BJ (cell line): ENCODE measurements around the gene RAD51B. TPM values are rescaled to one million over a fixed set of nuclear protein-coding genes. Genes with fewer than 3 reads are reported as not detected.

Experiments
- CTCF ChIA-PET: fragments of 350-600 bp; formaldehyde crosslinking; extraction: SDS; loops from one replicate; lab custom pipeline; 2021; ENCODE audit warnings: antibody characterized with exemption, inconsistent platforms; lab: Yijun Ruan, JAX
- POLR2A ChIA-PET: fragments of 300-600 bp; sonication (Branson Sonifier 250); formaldehyde crosslinking; extraction: SDS; loops from one replicate; lab custom pipeline; 2021; ENCODE audit warnings: antibody characterized with exemption; lab: Charles Lee
- DNase-seq: peaks from one replicate; pipeline ENCODE4 v3.0.0-alpha.2; 2011; ENCODE audit warnings: low read depth
- H3K27me3 ChIP-seq: 2 replicates; pipeline ENCODE4 v1.6.0; 2011; ENCODE audit warnings: low read length; ENCODE audit not compliant: control insufficient read depth, insufficient read depth
- H3K36me3 ChIP-seq: 2 replicates; pipeline ENCODE4 v1.5.1; 2011; ENCODE audit warnings: low read length; ENCODE audit not compliant: control insufficient read depth, insufficient read depth
- H3K4me3 ChIP-seq: 2 replicates; pipeline ENCODE4 v1.5.1; 2011; ENCODE audit warnings: low read depth, mild to moderate bottlenecking, control low read depth, low read length
- polyA plus RNA-seq: library from polyadenylated mRNA; depleted of rRNA; stranded (reverse); fragments of >200 nt; gene quantifications from 2 replicates; pipeline ENCODE4 v1.2.3, GENCODE V29; 2011
- TF ChIP-seq, protein P1 (sequence below): IDR thresholded peaks from 2 replicates; pipeline ENCODE4 v1.5.1; 2011; ENCODE audit warnings: low read depth, mild to moderate bottlenecking, control low read depth, inconsistent platforms, low read length, moderate library complexity; ENCODE audit not compliant: insufficient read depth

The RAD51B gene
- polyA plus RNA-seq, 1 experiment: 5.6 TPM

DNA sequence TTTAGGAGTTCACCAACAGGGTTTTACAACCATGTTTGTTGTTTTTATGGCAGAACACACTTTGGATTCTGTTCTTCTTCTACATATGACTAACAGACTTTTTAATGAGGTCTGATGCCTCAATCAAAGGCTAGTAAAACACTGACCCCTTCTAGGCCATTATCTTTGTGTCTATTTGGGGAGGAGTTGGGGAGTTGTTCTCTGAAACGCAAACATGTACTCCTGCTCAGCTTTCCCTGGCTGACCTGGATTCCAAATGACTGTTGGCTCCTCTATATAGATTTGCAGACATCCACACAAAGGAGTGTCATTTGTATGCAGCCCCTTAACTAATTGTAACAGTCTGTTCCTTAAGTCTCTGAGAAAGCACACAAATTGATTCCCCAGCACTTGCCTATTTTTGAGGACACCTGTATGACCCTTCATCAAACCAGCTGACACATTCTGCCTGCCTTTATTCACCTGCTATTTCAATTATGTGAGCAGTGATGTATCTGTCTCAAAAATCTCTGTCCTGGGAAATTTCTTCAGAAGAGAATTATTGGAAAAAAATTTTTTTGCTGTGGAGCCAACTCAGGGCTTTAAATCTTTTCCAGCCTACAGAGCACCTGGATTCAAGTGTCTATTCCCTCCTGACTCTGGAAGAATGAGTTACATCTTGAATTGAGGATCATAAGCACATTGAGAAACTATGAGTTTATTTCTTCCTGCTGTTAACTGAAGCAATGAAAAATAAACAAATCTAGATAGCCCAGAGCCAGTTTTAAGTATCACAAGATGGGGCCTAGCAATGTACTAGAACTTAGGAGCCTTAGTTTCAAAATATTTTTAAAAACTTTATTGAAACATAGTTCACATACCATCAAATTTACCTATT, 417.2 kb downstream of the RAD51B start:
- no peak for DNase-seq
- TF ChIP-seq, protein P1, sequence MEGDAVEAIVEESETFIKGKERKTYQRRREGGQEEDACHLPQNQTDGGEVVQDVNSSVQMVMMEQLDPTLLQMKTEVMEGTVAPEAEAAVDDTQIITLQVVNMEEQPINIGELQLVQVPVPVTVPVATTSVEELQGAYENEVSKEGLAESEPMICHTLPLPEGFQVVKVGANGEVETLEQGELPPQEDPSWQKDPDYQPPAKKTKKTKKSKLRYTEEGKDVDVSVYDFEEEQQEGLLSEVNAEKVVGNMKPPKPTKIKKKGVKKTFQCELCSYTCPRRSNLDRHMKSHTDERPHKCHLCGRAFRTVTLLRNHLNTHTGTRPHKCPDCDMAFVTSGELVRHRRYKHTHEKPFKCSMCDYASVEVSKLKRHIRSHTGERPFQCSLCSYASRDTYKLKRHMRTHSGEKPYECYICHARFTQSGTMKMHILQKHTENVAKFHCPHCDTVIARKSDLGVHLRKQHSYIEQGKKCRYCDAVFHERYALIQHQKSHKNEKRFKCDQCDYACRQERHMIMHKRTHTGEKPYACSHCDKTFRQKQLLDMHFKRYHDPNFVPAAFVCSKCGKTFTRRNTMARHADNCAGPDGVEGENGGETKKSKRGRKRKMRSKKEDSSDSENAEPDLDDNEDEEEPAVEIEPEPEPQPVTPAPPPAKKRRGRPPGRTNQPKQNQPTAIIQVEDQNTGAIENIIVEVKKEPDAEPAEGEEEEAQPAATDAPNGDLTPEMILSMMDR: no peak
- Histone ChIP-seq H3K4me3 (no peak overlapping the region), H3K27me3 (no peaks in the 10 kb centered on the region), H3K36me3 (no peaks in the 10 kb centered on the region)
- ChIA-PET POLR2A (no interaction called here), CTCF (interaction anchor here (0.5 to 1.1 kb wide), 2 partner anchors 11 to 14 kb away, joined by 3 read pairs; no protein-coding TSS in a partner anchor)

DNA sequence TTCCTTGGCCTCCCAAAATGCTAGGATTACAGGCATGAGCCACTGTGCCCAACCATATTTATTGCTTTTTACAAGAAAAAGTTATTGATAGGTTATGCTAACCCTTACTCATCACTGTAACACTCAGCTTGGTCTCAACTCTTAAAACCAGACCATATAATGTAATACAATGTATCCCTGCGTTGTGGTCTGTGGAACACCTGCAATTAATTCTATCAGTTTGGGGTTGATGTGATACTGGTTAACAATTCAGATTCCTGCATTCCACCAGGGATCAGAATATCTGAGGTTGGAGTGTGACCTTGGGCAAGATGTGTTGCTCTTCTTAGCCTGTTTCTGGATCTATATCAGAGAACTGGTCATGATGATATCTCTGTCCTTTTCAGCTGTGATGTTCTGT, 419.0 kb downstream of the RAD51B start:
- POLR2A ChIA-PET: no interaction called here

DNA sequence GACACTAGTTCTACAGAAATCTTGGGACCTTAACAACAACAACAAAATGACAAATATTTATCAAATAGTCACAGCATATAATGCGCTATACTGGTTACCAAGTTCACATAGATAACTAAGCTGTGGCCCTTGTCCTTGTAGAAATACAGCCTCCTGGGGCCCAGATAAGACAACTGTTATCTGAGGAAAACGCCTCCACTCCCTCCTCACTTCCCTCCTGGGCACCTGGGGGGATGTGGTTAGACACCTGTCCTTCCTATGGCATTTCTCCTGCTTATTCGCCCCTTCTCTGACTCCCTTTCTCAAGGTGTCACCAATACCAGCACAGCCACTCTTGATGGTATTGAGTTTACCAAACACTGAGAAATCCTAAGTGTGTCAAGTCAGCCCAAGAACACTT, 419.4 kb downstream of the RAD51B start:
- POLR2A ChIA-PET: no interaction called here
- CTCF ChIA-PET: interaction anchor here (0.6 to 0.7 kb wide), 2 partner anchors 476 to 643 kb away, joined by 3 to 4 read pairs; no protein-coding TSS in a partner anchor
- TF ChIP-seq, protein P1: no peak
- Histone ChIP-seq H3K36me3 (no peaks in the 10 kb centered on the region), H3K27me3 (no peaks in the 10 kb centered on the region), H3K4me3 (no peak overlapping the region)
- no peak for DNase-seq

More for the DNA sequence above, 419.0 kb downstream of the RAD51B start:
- TF ChIP-seq, protein P1: no peak
- Histone ChIP-seq H3K4me3 (no peak overlapping the region), H3K27me3 (no peaks in the 10 kb centered on the region), H3K36me3 (no peaks in the 10 kb centered on the region)
- CTCF ChIA-PET: interaction anchor here (0.7 to 1.0 kb wide), 3 partner anchors 9 to 294 kb away, joined by 3 to 4 read pairs (median 3); no protein-coding TSS in a partner anchor
- DNase-seq: no peak

DNA sequence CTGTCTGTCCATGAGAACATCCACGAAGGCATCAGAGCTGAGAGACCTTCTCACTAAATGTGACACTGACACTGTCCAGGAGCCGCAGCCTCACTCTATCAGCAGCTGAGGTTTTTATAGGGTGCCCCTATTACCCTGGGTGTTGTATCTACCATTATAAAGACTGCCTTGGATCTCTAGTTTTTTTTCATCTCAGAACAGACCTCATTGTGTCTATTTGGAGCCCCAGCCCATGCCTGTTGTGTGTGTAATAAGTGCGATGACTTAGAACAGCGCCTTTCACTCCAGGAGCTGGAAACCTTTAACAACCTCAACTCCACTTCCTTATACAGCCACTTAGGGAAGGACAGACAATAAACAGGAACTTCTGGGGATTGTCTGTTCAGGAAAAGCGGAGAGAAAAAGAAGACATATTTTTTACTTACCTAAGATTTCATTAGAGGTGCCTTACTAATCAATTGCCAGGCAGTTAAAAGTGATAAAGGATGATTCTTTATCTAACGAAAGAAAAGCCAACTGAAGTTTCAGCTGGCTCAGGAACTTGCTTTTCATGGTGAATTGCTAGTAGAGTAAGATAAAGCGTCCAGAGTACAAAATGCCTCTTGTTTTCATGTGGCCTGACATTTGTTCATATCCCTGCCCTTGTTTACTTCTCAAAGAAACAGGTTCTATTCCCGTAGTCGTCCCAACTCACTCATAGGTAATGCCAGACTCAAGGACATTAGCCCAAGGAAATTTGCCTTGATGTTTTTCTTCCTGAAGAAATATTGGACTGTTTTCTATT, 420.6 kb downstream of the RAD51B start:
- POLR2A ChIA-PET: no interaction called here

More for the DNA sequence above, 420.6 kb downstream of the RAD51B start:
- no peaks in the 10 kb centered on the region for H3K27me3 ChIP-seq
- TF ChIP-seq, protein P1: no peak
- no peak overlapping the region for H3K4me3 ChIP-seq
- no peak for DNase-seq
- no peaks in the 10 kb centered on the region for H3K36me3 ChIP-seq
- CTCF ChIA-PET: interaction anchor here (0.6 to 2.7 kb wide), 3 partner anchors 114 to 577 kb away, joined by 3 to 6 read pairs (median 3); no protein-coding TSS in a partner anchor
